ENCODE measurements around the gene HEG1.
"Not testable (repeated sequence)": the region's sequence is repeated elsewhere in the genome, so short reads cannot be mapped to it uniquely, and the experiment has no call there.

The HEG1 gene

GRCh38 chr3:124982855-124983254 is 72.9 kb downstream of the HEG1 start:
- no peak for DNase-seq

DNA sequence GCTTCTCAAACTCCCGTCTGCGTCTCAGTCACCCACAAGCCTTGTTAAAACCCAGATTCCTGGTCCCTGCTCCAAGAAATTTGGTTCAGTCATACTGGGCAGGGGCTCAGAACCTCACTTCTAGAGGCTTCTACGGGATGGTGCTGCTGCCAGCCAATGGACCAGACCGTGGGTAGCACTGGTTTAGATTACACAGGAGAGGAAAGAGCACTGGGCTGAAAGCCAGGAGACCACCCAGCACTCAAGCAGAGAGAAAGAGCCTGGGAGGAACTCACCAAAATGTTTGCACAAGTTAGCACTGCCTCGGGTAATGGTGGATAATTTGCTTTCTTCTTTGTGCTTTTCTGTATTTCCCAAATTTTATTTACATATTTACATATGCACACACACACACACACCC is 74.3 kb downstream of the HEG1 start:
- DNase-seq: no peak

GRCh38 chr3:124978627-124979026 is 77.2 kb downstream of the HEG1 start:
- no peak for DNase-seq

DNA sequence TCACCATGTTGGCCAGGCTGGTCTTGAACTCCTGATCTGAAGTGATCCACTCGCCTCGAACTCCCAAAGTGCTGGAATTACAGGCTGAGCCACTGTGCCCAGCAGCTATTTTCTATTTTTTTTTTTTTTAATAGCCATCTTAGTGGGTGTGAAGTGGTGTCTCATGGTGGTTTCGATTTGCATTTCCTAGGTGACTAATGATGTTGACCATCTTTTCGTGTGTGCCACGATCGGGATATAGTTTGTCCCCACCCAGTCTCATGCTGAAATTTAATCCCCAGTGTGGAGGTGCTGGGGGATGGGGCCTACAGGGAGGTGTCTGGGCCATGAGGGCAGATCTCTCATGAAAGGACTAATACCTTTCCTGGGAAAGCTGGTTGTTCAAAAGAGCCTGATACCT is 79.4 kb downstream of the HEG1 start:
- DNase-seq: no peak

- no peak for DNase-seq
These were observed 81.1 kb downstream of the HEG1 start for GRCh38 chr3:124974691-124975090.

DNA sequence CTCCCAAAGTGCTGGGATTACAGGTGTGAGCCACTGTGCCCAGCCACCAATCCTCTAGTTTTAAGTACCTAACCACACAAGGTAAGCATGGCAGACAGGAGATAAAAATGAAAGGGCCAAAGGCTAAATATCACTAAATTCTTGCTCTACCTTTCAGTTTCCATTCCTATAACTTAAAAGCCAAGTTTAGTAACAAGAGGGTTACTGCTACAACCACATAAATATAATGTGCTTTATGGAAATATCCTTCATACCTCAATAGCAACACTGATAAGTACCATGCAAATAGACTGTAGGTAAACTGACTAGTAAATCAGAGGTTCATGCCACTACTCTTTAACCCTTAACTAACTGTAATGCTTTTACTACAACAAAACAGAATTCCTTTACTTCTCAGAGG is 82.5 kb downstream of the HEG1 start:
- no peak for DNase-seq

DNA sequence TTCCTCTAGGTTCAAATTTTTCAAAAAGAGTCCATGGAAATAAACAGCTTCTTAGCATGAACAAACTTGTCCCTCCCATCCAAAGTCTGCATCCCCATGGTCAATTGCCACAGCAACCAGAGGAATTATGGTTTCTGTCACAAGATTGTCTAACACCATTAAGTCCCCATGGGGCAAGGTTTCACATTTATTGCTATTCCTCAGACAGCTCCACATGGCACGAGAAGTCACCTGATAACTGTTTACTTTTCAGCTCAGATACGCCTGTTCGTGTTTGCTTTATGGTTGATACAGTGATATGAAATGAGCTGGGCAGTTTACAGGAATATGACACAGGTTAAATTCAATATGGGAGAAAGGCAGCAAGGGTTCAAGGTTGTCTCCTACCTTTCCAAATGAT is 83.3 kb downstream of the HEG1 start:
- no peak for DNase-seq

DNA sequence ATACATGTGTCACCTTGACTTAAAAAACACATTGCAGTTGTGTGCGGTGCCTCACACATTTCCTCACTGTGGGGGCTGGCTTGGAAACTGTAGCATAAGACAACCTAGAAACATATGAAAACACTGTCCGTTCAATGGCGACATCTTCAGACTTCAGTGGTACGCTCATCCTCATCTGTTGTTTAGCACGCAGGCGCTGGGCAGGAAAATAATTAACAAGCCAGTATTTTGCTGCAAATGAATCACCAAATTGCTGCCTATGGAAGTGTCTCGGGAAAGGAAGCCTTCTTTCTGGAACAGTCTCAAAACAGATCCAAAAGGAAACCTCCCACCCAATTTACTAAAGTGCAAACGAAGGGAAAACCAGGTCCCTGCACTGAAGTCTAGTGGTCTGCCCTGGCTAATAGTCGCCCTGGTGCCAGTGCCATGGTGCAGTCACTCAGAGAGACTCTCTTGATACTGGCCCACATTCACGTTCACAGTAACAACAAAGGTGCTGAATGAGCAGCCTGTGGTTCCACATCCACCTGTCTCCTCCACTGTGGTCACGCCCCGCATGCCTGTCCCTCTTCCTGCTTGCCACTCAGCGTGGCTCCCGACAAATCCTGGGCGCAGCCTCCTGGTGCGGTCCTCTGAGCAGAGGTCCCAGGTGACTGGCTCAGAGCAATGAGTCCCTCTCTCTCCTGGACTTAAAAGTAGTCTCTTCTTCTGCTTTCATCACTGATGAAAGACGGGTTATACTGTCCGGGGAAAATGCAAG is 85.7 kb downstream of the HEG1 start:
- DNase-seq: no peak

- no peak for DNase-seq
These were observed 86.6 kb downstream of the HEG1 start for GRCh38 chr3:124969190-124969589.

DNA sequence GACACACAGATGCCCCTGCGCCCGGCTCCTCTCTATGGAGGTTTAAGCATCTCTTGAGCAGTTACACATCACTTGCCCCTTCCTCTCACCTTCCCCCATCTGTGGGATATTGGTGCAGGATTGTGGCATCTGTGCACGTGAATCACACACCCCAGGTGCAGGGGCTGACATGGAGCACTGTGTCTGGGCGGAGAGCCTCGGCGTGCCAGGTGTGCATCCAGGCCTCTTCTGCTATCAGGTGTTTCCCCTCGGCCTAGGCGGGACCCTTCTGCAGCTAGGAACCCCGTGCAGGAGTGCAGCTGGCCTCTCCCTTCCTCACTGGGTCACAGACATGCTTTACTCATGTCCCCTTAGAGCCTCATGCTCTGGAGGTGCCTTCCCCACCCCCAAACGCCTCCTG is 87.8 kb downstream of the HEG1 start:
- no peak for DNase-seq

DNA sequence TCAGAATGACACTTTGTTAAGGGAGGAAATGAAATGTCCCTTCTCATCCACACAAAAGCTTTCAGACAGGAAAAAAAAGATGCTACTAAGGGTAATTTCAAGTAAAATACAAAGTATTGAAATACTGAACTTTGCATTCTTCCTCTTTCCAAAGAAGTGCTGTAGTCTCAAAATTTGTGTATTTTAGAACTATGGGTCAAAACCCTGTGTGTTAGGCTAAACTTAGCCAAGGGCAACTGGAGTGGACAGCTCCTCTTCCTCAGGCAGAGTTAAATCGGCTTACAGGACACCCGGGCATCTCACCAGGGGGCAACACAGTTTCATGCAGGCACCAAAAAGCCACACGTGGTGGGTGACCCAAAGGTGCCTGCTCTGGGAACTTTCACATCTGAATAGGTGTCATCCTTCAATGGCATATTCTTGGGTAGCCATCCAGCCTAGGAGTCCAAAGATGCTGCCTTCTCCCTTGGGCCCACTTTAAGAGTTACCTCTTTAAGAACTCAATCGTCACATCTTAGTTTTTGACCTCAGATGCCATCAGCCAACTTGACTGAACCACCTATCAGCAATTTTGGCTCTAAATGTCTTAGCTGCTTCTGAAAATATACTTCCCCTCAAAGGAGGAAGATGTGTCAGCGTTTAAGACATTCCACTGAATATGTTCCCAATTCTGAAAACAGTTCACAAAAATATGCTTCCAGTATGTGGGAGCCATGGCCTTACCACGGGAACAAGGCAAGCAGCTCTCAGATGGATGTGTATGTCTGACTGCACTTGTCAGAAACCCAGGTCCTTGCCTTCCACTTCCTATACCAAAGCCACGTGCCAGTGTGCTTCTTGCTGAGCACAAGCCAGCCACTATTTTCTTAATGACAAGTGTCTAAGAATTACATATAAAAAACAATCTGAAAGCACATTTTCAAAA is 89.0 kb downstream of the HEG1 start:
- no peak for DNase-seq

DNA sequence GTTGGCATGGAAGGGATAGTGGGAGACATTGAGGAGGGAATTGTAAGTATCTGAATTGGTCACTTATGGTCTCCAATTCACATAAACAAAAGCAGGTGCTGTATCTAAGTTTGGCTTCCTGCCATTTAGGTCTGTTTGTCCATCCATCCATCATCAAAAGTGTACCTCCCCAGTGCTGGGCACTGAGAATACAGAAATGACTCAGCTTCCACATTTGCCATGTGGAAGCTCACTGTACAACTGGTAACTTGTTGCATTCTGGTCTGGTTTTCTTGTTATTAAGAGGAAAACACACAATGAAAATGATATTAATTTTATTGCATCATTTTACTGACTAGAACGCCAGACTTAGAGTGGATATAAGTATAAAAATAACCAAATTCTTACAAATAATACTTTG is 90.4 kb downstream of the HEG1 start:
- DNase-seq: no peak

GRCh38 chr3:124964387-124964786 is 91.4 kb downstream of the HEG1 start:
- no peak for DNase-seq

GRCh38 chr3:124963755-124964154 is 92.0 kb downstream of the HEG1 start:
- DNase-seq: no peak

- no peak for DNase-seq
These were observed 93.3 kb downstream of the HEG1 start for GRCh38 chr3:124962403-124962940.

- DNase-seq: no peak
These were observed 95.1 kb downstream of the HEG1 start for GRCh38 chr3:124960698-124961097.

- no peak for DNase-seq
These were observed 95.7 kb downstream of the HEG1 start for GRCh38 chr3:124960105-124960504.

- DNase-seq: not testable (repeated sequence)
These were observed 97.8 kb downstream of the HEG1 start for GRCh38 chr3:124957951-124958350.

GRCh38 chr3:124952282-124952855 is 103.4 kb downstream of the HEG1 start:
- DNase-seq: no peak

DNA sequence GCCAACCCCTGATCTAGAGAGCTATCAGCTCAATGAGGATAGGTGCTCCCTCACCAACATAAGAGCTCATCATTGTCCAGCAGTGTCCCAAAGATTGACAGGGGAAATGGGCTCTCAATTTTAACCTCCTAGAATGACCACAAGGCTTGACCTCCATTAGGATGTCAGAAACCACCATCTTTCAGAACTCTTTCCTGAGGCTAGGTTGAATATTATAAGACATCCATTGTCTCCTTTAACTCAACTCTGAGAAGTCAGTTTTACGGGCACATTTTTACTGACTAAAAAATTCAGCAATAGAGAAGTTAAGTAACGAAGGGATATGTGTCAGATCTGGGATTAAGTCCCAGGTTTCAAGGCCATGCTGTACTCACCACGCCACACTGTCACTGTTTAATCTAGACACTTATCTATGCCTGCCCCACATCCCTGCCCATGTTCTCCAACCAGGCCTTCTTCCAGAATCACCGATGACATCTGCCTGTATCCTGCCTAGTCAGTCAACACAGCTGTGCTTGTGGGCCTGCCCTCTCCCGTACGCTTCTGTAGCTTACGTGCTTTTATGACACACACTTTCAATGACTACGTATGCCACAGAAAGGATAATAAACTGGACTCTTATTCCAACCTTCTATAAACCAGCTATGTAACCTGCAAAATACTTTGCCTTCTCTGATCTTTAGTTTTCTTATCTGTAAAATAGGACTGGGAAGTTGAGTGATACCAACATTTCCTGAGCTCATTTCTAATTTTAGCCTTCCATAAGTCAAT is 104.1 kb downstream of the HEG1 start:
- DNase-seq: no peak

- no peak for DNase-seq
These were observed 105.8 kb downstream of the HEG1 start for GRCh38 chr3:124950026-124950425.

- peak; percentile 27 for DNase-seq
These were observed 113.2 kb downstream of the HEG1 start for GRCh38 chr3:124942613-124943012.

- peak; percentile 51 for DNase-seq
These were observed 114.0 kb downstream of the HEG1 start for GRCh38 chr3:124941771-124942170.
